WERI-Rb-1 (cell line): ENCODE data around the gene PTTG2.

ENCODE experiments used
- DNase-seq: peaks from one replicate; pipeline ENCODE4 v3.0.0-alpha.2; 2020
- H3K27ac ChIP-seq: fragments of 250-450 bp; sonication (Bioruptor Pico); 2 replicates; pipeline ENCODE4 v1.5.1; 2020; ENCODE audit warnings: mild to moderate bottlenecking, moderate library complexity
- H3K27me3 ChIP-seq: fragments of 250-450 bp; sonication (Bioruptor Pico); 2 replicates; pipeline ENCODE4 v1.5.1; 2021; ENCODE audit warnings: mild to moderate bottlenecking, low read depth, moderate library complexity; ENCODE audit not compliant: insufficient read depth, severe bottlenecking
- H3K36me3 ChIP-seq: fragments of 250-450 bp; sonication (Bioruptor Pico); 2 replicates; pipeline ENCODE4 v1.5.1; 2020; ENCODE audit warnings: mild to moderate bottlenecking, moderate library complexity
- H3K4me3 ChIP-seq: 2 replicates; pipeline ENCODE4 v1.5.1; 2011; ENCODE audit warnings: low read depth, mild to moderate bottlenecking, control low read depth, low read length
- H3K9me3 ChIP-seq: fragments of 250-450 bp; sonication (Bioruptor Pico); 2 replicates; pipeline ENCODE4 v1.5.1; 2021; ENCODE audit warnings: mild to moderate bottlenecking, moderate library complexity; ENCODE audit not compliant: severe bottlenecking
- TF ChIP-seq, protein P1 (sequence below): IDR thresholded peaks from 2 replicates; pipeline ENCODE4 v1.5.1; 2011; ENCODE audit warnings: low read depth, mild to moderate bottlenecking, control low read depth, inconsistent platforms, low read length

Gene PTTG2

DNA sequence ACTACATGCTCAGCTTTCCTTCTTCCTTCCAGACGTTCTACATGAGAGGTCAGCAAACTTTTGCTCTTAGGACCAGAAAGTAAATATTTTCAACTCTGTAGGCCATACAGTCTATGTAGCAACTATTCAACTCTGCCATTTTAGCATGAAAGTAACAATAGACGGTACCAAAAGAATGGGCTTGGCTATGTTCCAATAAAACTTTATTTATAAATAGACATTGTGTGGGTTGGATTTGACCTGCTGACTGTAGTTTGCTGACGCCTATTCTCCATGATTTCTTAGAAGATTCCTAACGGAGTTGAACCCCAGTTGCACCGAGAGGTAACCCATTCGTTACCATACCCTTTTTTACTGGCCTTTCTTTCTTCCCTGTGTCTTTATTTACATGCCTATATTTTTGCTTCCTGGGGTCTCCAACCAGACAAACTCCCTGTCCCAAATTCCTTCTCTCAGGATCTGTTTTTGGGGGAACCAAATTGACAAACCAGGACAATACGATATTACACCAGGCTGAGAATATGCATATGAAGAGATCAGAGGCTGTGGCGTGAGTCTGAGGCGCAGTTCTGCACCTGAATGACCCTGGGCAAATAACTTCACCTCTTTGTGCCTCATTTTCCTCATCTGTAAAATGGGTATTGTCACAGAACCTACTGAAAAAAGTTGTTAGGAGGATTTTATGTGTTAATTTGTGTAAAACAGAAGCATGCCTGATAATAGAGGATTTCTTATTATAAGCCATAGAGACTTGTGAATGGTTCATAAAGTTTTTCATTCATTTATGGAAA, 10.4 kb upstream of the PTTG2 start:
- Histone ChIP-seq H3K27ac (no peak overlapping the region), H3K4me3 (no peak overlapping the region), H3K27me3 (no peaks in the 10 kb centered on the region), H3K36me3 (no peaks in the 10 kb centered on the region), H3K9me3 (no peaks in the 10 kb centered on the region)
- DNase-seq, result no peak
- TF ChIP-seq, protein P1, sequence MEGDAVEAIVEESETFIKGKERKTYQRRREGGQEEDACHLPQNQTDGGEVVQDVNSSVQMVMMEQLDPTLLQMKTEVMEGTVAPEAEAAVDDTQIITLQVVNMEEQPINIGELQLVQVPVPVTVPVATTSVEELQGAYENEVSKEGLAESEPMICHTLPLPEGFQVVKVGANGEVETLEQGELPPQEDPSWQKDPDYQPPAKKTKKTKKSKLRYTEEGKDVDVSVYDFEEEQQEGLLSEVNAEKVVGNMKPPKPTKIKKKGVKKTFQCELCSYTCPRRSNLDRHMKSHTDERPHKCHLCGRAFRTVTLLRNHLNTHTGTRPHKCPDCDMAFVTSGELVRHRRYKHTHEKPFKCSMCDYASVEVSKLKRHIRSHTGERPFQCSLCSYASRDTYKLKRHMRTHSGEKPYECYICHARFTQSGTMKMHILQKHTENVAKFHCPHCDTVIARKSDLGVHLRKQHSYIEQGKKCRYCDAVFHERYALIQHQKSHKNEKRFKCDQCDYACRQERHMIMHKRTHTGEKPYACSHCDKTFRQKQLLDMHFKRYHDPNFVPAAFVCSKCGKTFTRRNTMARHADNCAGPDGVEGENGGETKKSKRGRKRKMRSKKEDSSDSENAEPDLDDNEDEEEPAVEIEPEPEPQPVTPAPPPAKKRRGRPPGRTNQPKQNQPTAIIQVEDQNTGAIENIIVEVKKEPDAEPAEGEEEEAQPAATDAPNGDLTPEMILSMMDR, result no peak

DNA sequence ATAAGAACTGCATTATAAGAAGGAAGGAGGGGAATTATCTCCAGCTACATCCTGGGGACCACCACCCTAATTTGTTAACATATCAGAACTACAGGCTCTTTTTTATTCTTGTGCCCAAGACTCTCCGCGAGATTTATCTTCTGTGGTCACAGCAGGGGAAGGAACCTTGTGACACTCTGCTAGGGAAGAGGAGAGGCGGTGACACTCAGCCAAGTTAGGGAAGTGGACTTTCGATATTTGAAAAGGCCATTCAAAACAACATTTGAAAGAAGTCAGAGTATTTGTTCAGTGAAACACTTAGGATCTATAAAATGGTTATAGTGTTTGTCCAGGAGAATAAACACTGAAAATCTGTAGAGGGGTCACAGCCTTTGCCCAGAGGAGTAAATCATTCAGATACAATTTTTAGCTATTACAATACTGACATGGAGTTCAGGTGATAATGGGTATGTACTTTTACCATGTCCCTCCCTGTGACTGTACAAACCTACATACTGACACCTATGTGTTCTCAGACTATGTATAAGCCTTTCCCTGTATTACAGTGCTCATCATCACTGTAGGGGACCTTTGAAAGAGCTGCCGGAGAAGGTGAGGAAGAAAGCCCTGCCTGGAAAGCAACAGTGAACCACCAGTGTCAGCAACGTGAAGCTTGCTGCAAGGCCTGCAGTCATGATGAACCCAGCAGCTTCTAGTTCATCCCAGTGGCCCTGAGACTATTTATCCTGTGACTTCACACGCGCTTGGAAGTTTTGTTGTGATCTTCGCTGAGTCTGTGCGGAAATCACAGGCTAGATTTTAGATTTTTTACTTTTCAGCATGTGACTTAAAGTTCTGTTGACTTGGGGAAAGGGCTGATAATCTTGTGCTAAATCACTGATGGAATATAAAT, 8.5 kb upstream of the PTTG2 start:
- Histone ChIP-seq H3K27me3 (no peaks in the 10 kb centered on the region), H3K36me3 (no peaks in the 10 kb centered on the region; the same call in 1 of the 2 replicates), H3K4me3 (no peak overlapping the region), H3K9me3 (no peaks in the 10 kb centered on the region), H3K27ac (no peak overlapping the region)
- TF ChIP-seq, protein P1, result no peak
- no peak for DNase-seq

DNA sequence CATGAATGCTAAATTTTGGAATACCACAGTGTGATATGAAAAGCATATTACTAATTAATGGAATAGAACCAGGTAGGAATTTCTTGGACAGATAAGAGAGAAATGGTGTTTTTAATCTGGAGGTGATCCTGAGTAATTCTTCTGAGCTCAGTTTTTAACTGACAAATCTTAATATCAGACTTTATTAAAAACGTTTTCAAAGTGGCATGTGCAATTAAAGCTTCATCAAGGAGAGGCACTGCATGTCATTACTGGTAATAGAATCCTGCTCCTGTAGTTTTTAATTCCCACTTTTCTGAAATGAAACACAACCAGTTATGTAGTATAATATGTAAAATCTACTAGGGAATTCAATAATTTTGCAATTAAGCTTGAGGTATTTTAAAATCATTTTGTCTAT, 7.0 kb upstream of the PTTG2 start:
- no peaks in the 10 kb centered on the region for H3K27me3 ChIP-seq
- H3K36me3 ChIP-seq, result no peaks in the 10 kb centered on the region; the same call in 1 of the 2 replicates
- H3K4me3 ChIP-seq, result no peak overlapping the region
- TF ChIP-seq, protein P1, result no peak
- DNase-seq, result no peak
- no peak overlapping the region for H3K27ac ChIP-seq
- no peaks in the 10 kb centered on the region for H3K9me3 ChIP-seq

DNA sequence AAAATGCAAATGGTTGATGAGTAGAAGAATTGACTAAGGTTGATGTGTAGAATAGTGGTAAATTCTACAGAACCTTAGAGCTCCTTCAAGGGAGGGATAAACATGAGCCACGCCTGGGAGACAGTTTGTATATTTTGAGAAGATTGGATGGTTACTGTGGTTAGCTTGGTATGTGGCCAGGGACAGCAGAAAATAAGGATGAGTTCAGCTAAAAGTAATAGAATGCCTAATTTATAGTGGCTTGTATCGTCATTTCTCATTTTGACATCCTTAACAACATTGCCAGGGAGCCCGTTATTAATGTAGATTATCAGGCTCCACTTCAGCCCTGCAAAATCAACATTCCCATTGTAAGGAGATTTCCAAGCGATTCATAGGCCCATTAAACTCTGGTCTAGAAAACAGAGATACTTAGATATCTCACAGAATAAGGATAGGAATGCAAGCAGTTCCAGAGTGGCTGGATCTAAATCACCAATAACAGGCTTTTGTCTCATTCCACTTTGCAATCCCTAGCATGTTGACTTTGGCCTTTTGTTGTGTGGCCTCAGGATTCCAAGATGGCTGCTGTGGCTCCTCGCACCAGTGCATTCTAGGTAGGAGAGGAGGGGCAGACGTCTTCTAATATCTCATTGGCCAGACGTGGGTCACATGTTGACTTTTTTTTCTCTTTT, 6.4 kb upstream of the PTTG2 start:
- DNase-seq, result no peak
- TF ChIP-seq, protein P1, result no peak
- Histone ChIP-seq H3K36me3 (no peaks in the 10 kb centered on the region; the same call in 1 of the 2 replicates), H3K27me3 (no peaks in the 10 kb centered on the region), H3K4me3 (no peak overlapping the region), H3K27ac (no peak overlapping the region), H3K9me3 (no peaks in the 10 kb centered on the region)

DNA sequence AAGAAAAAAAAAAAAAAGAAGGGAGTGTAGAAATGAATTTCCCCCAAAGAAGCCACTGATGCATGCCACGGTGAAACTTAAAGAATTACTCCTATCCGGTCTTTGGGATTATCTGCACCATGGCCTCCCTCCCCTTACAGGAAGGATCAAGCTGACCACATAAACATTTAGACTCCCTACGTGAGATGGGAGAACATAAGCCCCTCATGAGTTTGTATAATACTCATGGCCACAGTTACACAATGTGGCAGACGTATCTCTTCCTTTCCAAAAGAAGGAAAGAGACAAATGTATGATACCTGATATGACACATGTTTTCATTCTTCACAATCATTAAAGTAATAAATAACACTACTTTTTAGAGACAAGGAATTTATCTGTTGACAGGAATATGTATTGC, 3.3 kb upstream of the PTTG2 start:
- Histone ChIP-seq H3K4me3 (no peak overlapping the region), H3K36me3 (no peaks in the 10 kb centered on the region; the same call in 1 of the 2 replicates), H3K27me3 (no peaks in the 10 kb centered on the region), H3K27ac (no peak overlapping the region), H3K9me3 (no peaks in the 10 kb centered on the region)
- no peak for DNase-seq
- TF ChIP-seq, protein P1, result no peak
